CD4-positive, alpha-beta T cell (primary cell): Measurements from ENCODE around the gene FOXO3. TPM values are rescaled to one million over a fixed set of nuclear protein-coding genes. Genes with fewer than 3 reads are reported as not detected.
"Not testable (repeated sequence)": the region's sequence is repeated elsewhere in the genome, so short reads cannot be mapped to it uniquely, and the experiment has no call there.

ENCODE experiments used
- ATAC-seq: fragments of 200-7000 bp; cut with Tn5 transposase; one replicate; pipeline ENCODE4 v1.10.0; 2022; ENCODE audit warnings: mild to moderate bottlenecking; ENCODE audit not compliant: poor library complexity
- CTCF ChIA-PET: fragments of 350-600 bp; sonication (Branson Sonifier 250); formaldehyde crosslinking; loops from one replicate; lab custom pipeline; 2021; ENCODE audit warnings: antibody characterized with exemption, inconsistent platforms; lab: Charles Lee
- POLR2A ChIA-PET: fragments of 350-600 bp; sonication (Branson Sonifier 250); formaldehyde crosslinking; loops from one replicate; lab custom pipeline; 2021; ENCODE audit warnings: antibody characterized with exemption, inconsistent platforms; lab: Charles Lee
- DNase-seq, 14 experiments: peaks; one replicate each; pipeline ENCODE4 v3.0.0-alpha.2; 2013 to 2020; ENCODE audit warnings: mixed read lengths in 2 of 14
- H3K27ac ChIP-seq, 2 donors: one replicate each; pipeline versions ENCODE4 v1.5.1 to v1.7.0; 2013; ENCODE audit warnings: low read length in 2 of 2, low read depth in 1 of 2, mild to moderate bottlenecking in 1 of 2
- H3K27me3 ChIP-seq, 2 experiments: 1 replicate in 1 of 2; 2 replicates in 1 of 2; pipeline versions ENCODE4 v1.6.1 to v1.7.0; 2013; ENCODE audit warnings: low read length in 2 of 2, control low read depth in 1 of 2, mild to moderate bottlenecking in 1 of 2, moderate library complexity in 1 of 2; ENCODE audit not compliant: insufficient read depth in 2 of 2, control insufficient read depth in 1 of 2
- H3K36me3 ChIP-seq: one replicate; pipeline ENCODE4 v1.6.1; 2013; ENCODE audit warnings: low read length, control low read depth; ENCODE audit not compliant: insufficient read depth
- H3K4me1 ChIP-seq: one replicate; pipeline ENCODE4 v1.6.1; 2013; ENCODE audit warnings: low read length, control low read depth; ENCODE audit not compliant: insufficient read depth
- H3K4me3 ChIP-seq: one replicate; pipeline ENCODE4 v1.5.1; 2013; ENCODE audit warnings: mild to moderate bottlenecking, low read length, moderate library complexity
- H3K9me3 ChIP-seq, 2 experiments: 1 replicate in 1 of 2; 2 replicates in 1 of 2; pipeline versions ENCODE4 v1.6.1 to v1.7.0; 2013; ENCODE audit warnings: low read length in 2 of 2, mild to moderate bottlenecking in 2 of 2, control low read depth in 1 of 2, moderate library complexity in 1 of 2; ENCODE audit not compliant: control insufficient read depth in 1 of 2, insufficient read depth in 1 of 2
- H3K27ac Mint-ChIP-seq: one replicate; pipeline ENCODE4 v1.8.0; 2020; ENCODE audit warnings: mixed read lengths
- H3K27me3 Mint-ChIP-seq: one replicate; pipeline ENCODE4 v1.8.0; 2021; ENCODE audit warnings: mixed read lengths
- H3K36me3 Mint-ChIP-seq: one replicate; pipeline ENCODE4 v1.8.0; 2021; ENCODE audit warnings: low read depth, mixed read lengths
- H3K4me1 Mint-ChIP-seq: one replicate; pipeline ENCODE4 v1.8.0; 2021; ENCODE audit warnings: low read depth, mixed read lengths
- H3K4me3 Mint-ChIP-seq: one replicate; pipeline ENCODE4 v1.8.0; 2020; ENCODE audit warnings: mild to moderate bottlenecking, mixed read lengths
- H3K9me3 Mint-ChIP-seq: one replicate; pipeline ENCODE4 v1.8.0; 2020; ENCODE audit warnings: mixed read lengths
- intact Hi-C, 2 experiments: fragments of 100-400 bp; cut with DNase I in 1 of 2; cut with micrococcal nuclease in 1 of 2; formaldehyde crosslinking; loops; one replicate each; pipeline versions ENCODE4 v1.15.1 to v1.9.0; 2023 to 2025; cut with DNase I, micrococcal nuclease
- total RNA-seq, 174 experiments: library from RNA in 2 of 174; stranded (reverse) in 2 of 174; gene quantifications; one replicate each; pipeline ENCODE4 v1.2.3 and lab custom pipeline; 2021 to 2026
- TF ChIP-seq, protein P1 (sequence below): fragments of 200-600 bp; IDR thresholded peaks from one replicate; pipeline ENCODE4 v1.8.0; 2022; ENCODE audit warnings: antibody characterized with exemption, mild to moderate bottlenecking

The FOXO3 gene
- total RNA-seq, 2 experiments from 2014 or later: 24.3 to 25.3 TPM

DNA sequence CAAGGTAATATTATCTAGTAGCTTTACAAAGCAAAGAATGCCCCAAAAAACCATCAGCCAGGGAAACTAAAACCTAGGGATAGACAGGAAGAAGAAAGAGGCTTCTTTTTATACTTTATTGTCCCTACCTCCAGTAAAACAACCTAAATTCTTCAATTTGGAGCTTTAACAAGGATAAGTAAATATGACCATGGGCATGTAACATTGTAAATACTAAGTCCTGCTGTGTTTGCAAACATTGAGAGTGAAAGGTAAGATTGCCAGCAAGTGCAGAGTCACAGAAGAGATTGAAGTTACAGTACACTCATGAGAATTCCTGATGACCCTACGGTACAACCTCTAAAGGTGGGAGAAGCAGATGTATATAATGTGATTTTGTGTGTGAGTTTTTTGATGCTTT is 117.2 kb downstream of the FOXO3 start:
- TF ChIP-seq, protein P1, sequence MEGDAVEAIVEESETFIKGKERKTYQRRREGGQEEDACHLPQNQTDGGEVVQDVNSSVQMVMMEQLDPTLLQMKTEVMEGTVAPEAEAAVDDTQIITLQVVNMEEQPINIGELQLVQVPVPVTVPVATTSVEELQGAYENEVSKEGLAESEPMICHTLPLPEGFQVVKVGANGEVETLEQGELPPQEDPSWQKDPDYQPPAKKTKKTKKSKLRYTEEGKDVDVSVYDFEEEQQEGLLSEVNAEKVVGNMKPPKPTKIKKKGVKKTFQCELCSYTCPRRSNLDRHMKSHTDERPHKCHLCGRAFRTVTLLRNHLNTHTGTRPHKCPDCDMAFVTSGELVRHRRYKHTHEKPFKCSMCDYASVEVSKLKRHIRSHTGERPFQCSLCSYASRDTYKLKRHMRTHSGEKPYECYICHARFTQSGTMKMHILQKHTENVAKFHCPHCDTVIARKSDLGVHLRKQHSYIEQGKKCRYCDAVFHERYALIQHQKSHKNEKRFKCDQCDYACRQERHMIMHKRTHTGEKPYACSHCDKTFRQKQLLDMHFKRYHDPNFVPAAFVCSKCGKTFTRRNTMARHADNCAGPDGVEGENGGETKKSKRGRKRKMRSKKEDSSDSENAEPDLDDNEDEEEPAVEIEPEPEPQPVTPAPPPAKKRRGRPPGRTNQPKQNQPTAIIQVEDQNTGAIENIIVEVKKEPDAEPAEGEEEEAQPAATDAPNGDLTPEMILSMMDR: no peak
- Mint-ChIP-seq H3K4me3 (no peak overlapping the region), H3K36me3 (peaks cover 27% of the 10 kb centered on the region), H3K4me1 (peaks cover 24% of the 10 kb centered on the region), H3K9me3 (no peaks in the 10 kb centered on the region), H3K27ac (no peak overlapping the region), H3K27me3 (no peaks in the 10 kb centered on the region)
- CTCF ChIA-PET: interaction anchor here (0.6 to 0.7 kb wide), 2 partner anchors 25 to 376 kb away, joined by 3 read pairs; no protein-coding TSS in a partner anchor
- no peaks in the 10 kb centered on the region for H3K27me3 ChIP-seq
- intact Hi-C loops: loop anchor here in 1 of 2 experiments (5.0 kb wide), 1 partner anchor 116 kb away; the partner anchor contains the start of gene FOXO3
- H3K9me3 ChIP-seq: no peaks in the 10 kb centered on the region
- H3K36me3 ChIP-seq: peaks cover 14% of the 10 kb centered on the region
- no peak overlapping the region for H3K27ac ChIP-seq
- DNase-seq (no peak), ATAC-seq (no peak)
- H3K4me1 ChIP-seq: peaks cover 6% of the 10 kb centered on the region
- no peak overlapping the region for H3K4me3 ChIP-seq
- POLR2A ChIA-PET: interaction anchor here (0.6 kb wide), 1 partner anchor 294 kb away, joined by 4 read pairs; no protein-coding TSS in a partner anchor

DNA sequence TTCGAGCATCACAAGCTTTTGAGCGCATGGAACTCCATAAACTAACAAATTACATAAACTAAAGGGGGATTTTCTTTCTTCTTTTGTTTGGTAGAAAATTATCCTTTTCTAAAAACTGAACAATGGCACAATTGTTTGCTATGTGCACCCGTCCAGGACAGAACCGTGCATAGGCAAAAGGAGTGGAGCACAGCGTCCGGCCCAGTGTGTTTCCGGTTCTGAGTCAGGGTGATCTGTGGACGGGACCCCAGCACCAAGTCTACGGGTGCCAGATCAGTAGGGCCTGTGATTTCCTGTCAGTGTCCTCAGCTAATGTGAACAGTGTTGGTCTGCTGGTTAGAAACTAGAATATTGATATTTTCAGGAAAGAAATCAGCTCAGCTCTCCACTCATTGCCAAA is 119.6 kb downstream of the FOXO3 start:
- H3K9me3 Mint-ChIP-seq, H3K4me1 ChIP-seq, ATAC-seq, CTCF ChIA-PET, H3K4me3 Mint-ChIP-seq, H3K4me3 ChIP-seq, DNase-seq, H3K27me3 Mint-ChIP-seq, H3K27ac ChIP-seq, intact Hi-C loops, H3K27ac Mint-ChIP-seq, H3K4me1 Mint-ChIP-seq, POLR2A ChIA-PET, H3K27me3 ChIP-seq, H3K9me3 ChIP-seq: not testable (repeated sequence)
- H3K36me3 ChIP-seq: peaks cover 13% of the 10 kb centered on the region
- peaks cover 33% of the 10 kb centered on the region for H3K36me3 Mint-ChIP-seq

DNA sequence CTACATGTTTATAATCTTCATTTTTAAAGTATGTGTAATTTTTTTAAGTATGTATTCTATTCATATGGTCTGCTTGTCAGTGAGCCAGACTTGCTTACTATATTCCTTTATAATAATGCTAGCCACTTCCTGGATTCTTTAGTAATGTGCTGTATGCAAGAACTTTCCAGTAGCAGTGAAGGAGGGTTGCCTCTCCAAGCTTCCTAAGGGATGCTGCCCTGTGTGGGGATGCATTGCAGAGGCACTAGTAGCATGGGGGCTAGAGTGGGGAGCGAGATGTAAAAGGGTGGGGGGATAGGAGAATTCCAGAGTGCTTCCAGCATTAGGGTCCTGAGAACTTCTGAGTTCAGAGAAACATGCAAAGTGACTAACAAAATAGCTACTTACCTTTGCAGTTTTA is 121.0 kb downstream of the FOXO3 start:
- POLR2A ChIA-PET, intact Hi-C loops, H3K9me3 Mint-ChIP-seq: not testable (repeated sequence)

DNA sequence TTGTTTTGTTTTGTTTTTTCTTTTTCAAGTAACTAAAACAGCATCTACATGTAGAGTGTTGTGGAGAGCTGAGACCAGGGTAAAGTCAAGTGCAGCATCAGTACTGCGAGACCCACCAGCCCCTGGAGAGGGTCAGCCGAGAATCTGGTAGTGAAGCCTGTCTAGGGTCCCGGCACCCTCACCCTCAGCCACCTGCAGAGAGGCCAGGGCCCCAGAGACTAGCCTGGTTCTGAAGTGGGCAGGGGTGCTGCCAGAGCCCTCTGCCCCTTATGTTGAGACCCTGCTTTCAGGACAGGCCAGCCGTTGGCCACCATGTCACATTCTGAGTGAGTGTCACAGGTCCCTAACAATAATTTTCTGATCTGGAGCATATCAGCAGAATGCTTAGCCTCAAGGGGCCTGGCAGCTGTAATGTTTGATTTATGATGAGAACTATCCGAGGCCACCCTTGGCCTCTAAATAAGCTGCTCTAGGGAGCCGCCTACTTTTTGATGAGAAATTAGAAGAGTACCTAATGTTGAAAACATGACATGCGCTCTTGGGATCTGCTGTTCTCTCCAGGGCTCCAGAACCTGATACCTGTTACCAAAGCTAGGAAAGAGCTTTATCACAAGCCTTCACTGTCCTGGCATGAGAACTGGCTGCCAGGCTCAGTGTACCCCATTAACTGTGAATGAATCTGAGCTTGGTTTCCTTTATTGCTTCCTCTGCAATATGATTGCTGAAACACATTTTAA is 121.8 kb downstream of the FOXO3 start:
- peaks cover 45% of the 10 kb centered on the region for H3K36me3 Mint-ChIP-seq

More for the DNA sequence above, 121.0 kb downstream of the FOXO3 start:
- H3K4me3 ChIP-seq, H3K27me3 ChIP-seq, H3K4me1 ChIP-seq, DNase-seq, CTCF ChIA-PET, ATAC-seq, H3K4me1 Mint-ChIP-seq, H3K27ac ChIP-seq, H3K4me3 Mint-ChIP-seq, H3K9me3 ChIP-seq, H3K27me3 Mint-ChIP-seq, H3K27ac Mint-ChIP-seq: not testable (repeated sequence)
- peaks cover 37% of the 10 kb centered on the region for H3K36me3 Mint-ChIP-seq
- peaks cover 17% of the 10 kb centered on the region for H3K36me3 ChIP-seq

DNA sequence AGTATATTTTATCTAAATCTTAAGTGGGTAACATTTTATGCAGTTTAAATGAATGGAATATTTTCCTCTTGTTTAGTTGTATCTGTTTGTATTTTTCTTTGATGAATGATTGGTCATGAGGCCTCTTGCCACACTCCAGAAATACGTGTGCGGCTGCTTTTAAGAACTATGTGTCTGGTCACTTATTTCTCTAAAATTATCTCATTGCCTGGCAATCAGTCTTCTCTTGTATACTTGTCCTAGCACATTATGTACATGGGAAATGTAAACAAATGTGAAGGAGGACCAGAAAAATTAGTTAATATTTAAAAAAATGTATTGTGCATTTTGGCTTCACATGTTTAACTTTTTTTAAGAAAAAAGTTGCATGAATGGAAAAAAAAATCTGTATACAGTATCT is 123.3 kb downstream of the FOXO3 start:
- DNase-seq, H3K27me3 Mint-ChIP-seq, H3K4me3 ChIP-seq, H3K27me3 ChIP-seq, POLR2A ChIA-PET, H3K27ac ChIP-seq, H3K9me3 Mint-ChIP-seq, H3K4me3 Mint-ChIP-seq, CTCF ChIA-PET, ATAC-seq, H3K27ac Mint-ChIP-seq, intact Hi-C loops, H3K9me3 ChIP-seq, H3K4me1 Mint-ChIP-seq, H3K4me1 ChIP-seq: not testable (repeated sequence)
- peaks cover 14% of the 10 kb centered on the region for H3K36me3 ChIP-seq
- H3K36me3 Mint-ChIP-seq: peaks cover 41% of the 10 kb centered on the region

More for the DNA sequence above, 121.8 kb downstream of the FOXO3 start:
- H3K27me3 ChIP-seq, ATAC-seq, H3K4me1 ChIP-seq, H3K9me3 ChIP-seq, H3K27ac ChIP-seq, POLR2A ChIA-PET, DNase-seq, H3K27me3 Mint-ChIP-seq, H3K9me3 Mint-ChIP-seq, CTCF ChIA-PET, intact Hi-C loops, H3K4me3 Mint-ChIP-seq, H3K27ac Mint-ChIP-seq, H3K4me1 Mint-ChIP-seq, H3K4me3 ChIP-seq: not testable (repeated sequence)
- peaks cover 17% of the 10 kb centered on the region for H3K36me3 ChIP-seq
